ENCODE data around the gene PLB1.
"Not testable (repeated sequence)": the region's sequence is repeated elsewhere in the genome, so short reads cannot be mapped to it uniquely, and the experiment has no call there.

Gene PLB1

GRCh38 chr2:28532399-28532798, 36.5 kb downstream of the PLB1 start:
- DNase-seq (ENCODE audit: low read depth in 2 of 2): no peak

GRCh38 chr2:28533044-28533680, 37.3 kb downstream of the PLB1 start:
- DNase-seq (ENCODE audit: low read depth in 2 of 2): no peak

- DNase-seq (ENCODE audit: low read depth in 2 of 2): no peak
Measured at GRCh38 chr2:28534817-28535216, 39.0 kb downstream of the PLB1 start.

GRCh38 chr2:28538134-28538533, 42.3 kb downstream of the PLB1 start:
- no peak for DNase-seq (ENCODE audit: low read depth in 2 of 2)

- DNase-seq (ENCODE audit: low read depth in 2 of 2): no peak
Measured at GRCh38 chr2:28538652-28539051, 42.8 kb downstream of the PLB1 start.

GRCh38 chr2:28539118-28539541, 43.3 kb downstream of the PLB1 start:
- no peak for DNase-seq (ENCODE audit: low read depth in 2 of 2)

GRCh38 chr2:28543316-28544035, 47.6 kb downstream of the PLB1 start:
- no peak for DNase-seq (ENCODE audit: low read depth in 2 of 2)

- DNase-seq (ENCODE audit: low read depth in 2 of 2): no peak
Measured at GRCh38 chr2:28544036-28544346, 48.1 kb downstream of the PLB1 start.

GRCh38 chr2:28544405-28544921, 48.6 kb downstream of the PLB1 start:
- no peak for DNase-seq (ENCODE audit: low read depth in 2 of 2)

GRCh38 chr2:28544922-28545589, 49.2 kb downstream of the PLB1 start:
- DNase-seq (ENCODE audit: low read depth in 2 of 2): no peak

- DNase-seq (ENCODE audit: low read depth in 2 of 2): no peak
Measured at GRCh38 chr2:28545590-28546200, 49.8 kb downstream of the PLB1 start.

GRCh38 chr2:28546242-28546641, 50.4 kb downstream of the PLB1 start:
- DNase-seq (ENCODE audit: low read depth in 2 of 2): no peak

GRCh38 chr2:28547223-28547860, 51.5 kb downstream of the PLB1 start:
- no peak for DNase-seq (ENCODE audit: low read depth in 2 of 2)

GRCh38 chr2:28547906-28548600, 52.2 kb downstream of the PLB1 start:
- no peak for DNase-seq (ENCODE audit: low read depth in 2 of 2)

GRCh38 chr2:28550345-28550744, 54.5 kb downstream of the PLB1 start:
- DNase-seq (ENCODE audit: low read depth in 2 of 2): not testable (repeated sequence)

GRCh38 chr2:28552045-28552823, 56.4 kb downstream of the PLB1 start:
- no peak for DNase-seq (ENCODE audit: low read depth in 2 of 2)

- no peak for DNase-seq (ENCODE audit: low read depth in 2 of 2)
Measured at GRCh38 chr2:28556303-28556702, 60.4 kb downstream of the PLB1 start.

- no peak for DNase-seq (ENCODE audit: low read depth in 2 of 2)
Measured at GRCh38 chr2:28557389-28558131, 61.7 kb downstream of the PLB1 start.

- no peak for DNase-seq (ENCODE audit: low read depth in 2 of 2)
Measured at GRCh38 chr2:28558158-28558820, 62.4 kb downstream of the PLB1 start.
